ENCODE measurements around the gene ABCB11. TPM values are rescaled to one million over a fixed set of nuclear protein-coding genes. Genes with fewer than 3 reads are reported as not detected.

The ABCB11 gene
- total and polyA plus RNA-seq, 9 of the 15 experiments (the other 6 are each of a cell fraction or from before 2014, with no cell fraction given): 0.04 to 0.51 (median 0.10) TPM; not detected in 1

- TF ChIP-seq LARP7 (IDR thresholded peaks at IDR 0.05) (no peak), NR1H2 (CRISPR knock-in tag; IDR thresholded peaks at IDR 0.05) (0 out of 2 replicates have a peak, but pooled peaks have one; percentile 21), SMAD2 (IDR thresholded peaks at IDR 0.05; ENCODE audit: low read depth, low read length) (no peak), JUNB (CRISPR knock-in tag; conservative IDR thresholded peaks at IDR 0.05) (no peak), LEF1 (IDR thresholded peaks at IDR 0.05) (peak; percentile 57)
- TF ChIP-seq, protein P1, sequence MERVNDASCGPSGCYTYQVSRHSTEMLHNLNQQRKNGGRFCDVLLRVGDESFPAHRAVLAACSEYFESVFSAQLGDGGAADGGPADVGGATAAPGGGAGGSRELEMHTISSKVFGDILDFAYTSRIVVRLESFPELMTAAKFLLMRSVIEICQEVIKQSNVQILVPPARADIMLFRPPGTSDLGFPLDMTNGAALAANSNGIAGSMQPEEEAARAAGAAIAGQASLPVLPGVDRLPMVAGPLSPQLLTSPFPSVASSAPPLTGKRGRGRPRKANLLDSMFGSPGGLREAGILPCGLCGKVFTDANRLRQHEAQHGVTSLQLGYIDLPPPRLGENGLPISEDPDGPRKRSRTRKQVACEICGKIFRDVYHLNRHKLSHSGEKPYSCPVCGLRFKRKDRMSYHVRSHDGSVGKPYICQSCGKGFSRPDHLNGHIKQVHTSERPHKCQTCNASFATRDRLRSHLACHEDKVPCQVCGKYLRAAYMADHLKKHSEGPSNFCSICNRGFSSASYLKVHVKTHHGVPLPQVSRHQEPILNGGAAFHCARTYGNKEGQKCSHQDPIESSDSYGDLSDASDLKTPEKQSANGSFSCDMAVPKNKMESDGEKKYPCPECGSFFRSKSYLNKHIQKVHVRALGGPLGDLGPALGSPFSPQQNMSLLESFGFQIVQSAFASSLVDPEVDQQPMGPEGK (CRISPR knock-in tag; IDR thresholded peaks at IDR 0.05; ENCODE audit: borderline replicate concordance): no peak
Measured at GRCh38 chr2:168890006-168890782, 140.9 kb downstream of the ABCB11 start, which contains the start of gene SPC25 (continued).

DNA sequence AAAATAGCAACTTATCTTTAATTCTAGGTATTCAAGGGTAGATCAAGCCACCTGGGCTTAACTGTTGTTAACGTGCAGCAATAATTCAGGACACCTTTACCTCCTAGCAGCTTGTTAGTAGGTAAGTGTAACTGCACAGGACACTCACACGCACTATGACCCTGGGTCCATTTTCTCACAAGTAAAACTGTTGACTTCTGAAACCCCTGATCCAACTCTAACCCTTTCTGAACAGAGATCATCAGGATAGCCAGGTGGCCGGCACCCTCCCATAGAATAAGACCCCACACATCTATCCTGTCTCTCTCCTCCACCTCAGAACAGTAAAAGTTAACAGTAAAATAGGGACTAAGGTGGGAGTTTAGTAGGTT is 141.5 kb downstream of the ABCB11 start:
- peak overlapping the region; percentile 69 for H3K4me3 ChIP-seq
- ATAC-seq (peak; percentile 57), DNase-seq (ENCODE audit: extremely low read depth in 1 of 4, low spot score in 3 of 4) (peak in 2 of 4 experiments; percentile 17 to 40), FAIRE-seq (no peak)
- H3K9me1 ChIP-seq (ENCODE audit: control insufficient read depth, insufficient read depth, low read length): no peaks in the 10 kb centered on the region
- TSS peak; percentile 66 for BruUV-seq (replicated peaks)
- ChIA-PET POLR2A (interaction anchor here (0.6 to 1.6 kb wide), 5 partner anchors 11 to 927 kb away, joined by 3 to 6 read pairs (median 3); partner anchors contain the start of gene G6PC2), CTCF (ENCODE audit: low intra/inter-chr PET ratio) (no interaction called here)
- WGBS (ENCODE audit: insufficient coverage, low coverage, missing lambda C conversion rate): 2% methylated on average over 3 of the region's 3 CpGs
- no peaks in the 10 kb centered on the region for H4K20me1 ChIP-seq (replicated peaks; ENCODE audit: control insufficient read depth, insufficient read depth, low read length)
- intact Hi-C loops (cut with micrococcal nuclease) (loop anchor here (1.0 kb wide), 1 partner anchor 115 kb away; no protein-coding TSS in a partner anchor), in situ Hi-C loops (cut with MboI) (no loop called here)
- peak overlapping the region; percentile 90 to 93 for H3K9ac ChIP-seq (ENCODE audit: insufficient read depth in 1 of 2, low read depth in 2 of 2, low read length in 2 of 2)
- H2AFZ ChIP-seq (ENCODE audit: low read depth, low read length): peak overlapping the region; percentile 98
- peaks cover 33% of the 10 kb centered on the region for H3K36me3 ChIP-seq (ENCODE audit: control insufficient read depth, insufficient read depth, low read length)
- H3K27ac ChIP-seq (ENCODE audit: extremely low read depth, low read depth, low read length): peak overlapping the region; percentile 76
- peak overlapping the region; percentile 90 for H3K4me2 ChIP-seq (ENCODE audit: insufficient read depth, low read length)
- H3K4me1 ChIP-seq (replicated peaks in 1 of 2; ENCODE audit: control insufficient read depth in 2 of 2, insufficient read depth in 2 of 2, low read length in 2 of 2): peaks cover 0 to 9% of the 10 kb centered on the region in 2 experiments; a peak in 2 of 5 replicates
- H3K79me2 ChIP-seq (ENCODE audit: control insufficient read depth, insufficient read depth, low read length): peaks cover 36% of the 10 kb centered on the region
- no peaks in the 10 kb centered on the region for H3K27me3 ChIP-seq (ENCODE audit: control insufficient read depth in 2 of 2, insufficient read depth in 2 of 2, low read length in 2 of 2)
- no peaks in the 10 kb centered on the region for H3K9me3 ChIP-seq (replicated peaks; ENCODE audit: control insufficient read depth, insufficient read depth, low read depth, low read length)
- TF ChIP-seq PRPF4 (IDR thresholded peaks at IDR 0.05; ENCODE audit: insufficient read depth, low read depth, low read length, poor library complexity, severe bottlenecking): no peak
- TF ChIP-seq ZNF436 (CRISPR knock-in tag; IDR thresholded peaks at IDR 0.05): no peak
- no peak for TF ChIP-seq ELK3 (CRISPR knock-in tag; IDR thresholded peaks at IDR 0.05)
- TF ChIP-seq, protein P2, sequence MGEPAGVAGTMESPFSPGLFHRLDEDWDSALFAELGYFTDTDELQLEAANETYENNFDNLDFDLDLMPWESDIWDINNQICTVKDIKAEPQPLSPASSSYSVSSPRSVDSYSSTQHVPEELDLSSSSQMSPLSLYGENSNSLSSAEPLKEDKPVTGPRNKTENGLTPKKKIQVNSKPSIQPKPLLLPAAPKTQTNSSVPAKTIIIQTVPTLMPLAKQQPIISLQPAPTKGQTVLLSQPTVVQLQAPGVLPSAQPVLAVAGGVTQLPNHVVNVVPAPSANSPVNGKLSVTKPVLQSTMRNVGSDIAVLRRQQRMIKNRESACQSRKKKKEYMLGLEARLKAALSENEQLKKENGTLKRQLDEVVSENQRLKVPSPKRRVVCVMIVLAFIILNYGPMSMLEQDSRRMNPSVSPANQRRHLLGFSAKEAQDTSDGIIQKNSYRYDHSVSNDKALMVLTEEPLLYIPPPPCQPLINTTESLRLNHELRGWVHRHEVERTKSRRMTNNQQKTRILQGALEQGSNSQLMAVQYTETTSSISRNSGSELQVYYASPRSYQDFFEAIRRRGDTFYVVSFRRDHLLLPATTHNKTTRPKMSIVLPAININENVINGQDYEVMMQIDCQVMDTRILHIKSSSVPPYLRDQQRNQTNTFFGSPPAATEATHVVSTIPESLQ (CRISPR knock-in tag; IDR thresholded peaks at IDR 0.05): no peak
- TF ChIP-seq ZNF766 (CRISPR knock-in tag; conservative IDR thresholded peaks at IDR 0.05): no peak
- no peak for TF ChIP-seq ARID2 (IDR thresholded peaks at IDR 0.05)
- TF ChIP-seq MCM2 (IDR thresholded peaks at IDR 0.05; ENCODE audit: low read depth): no peak
- TF ChIP-seq KLF6 (CRISPR knock-in tag; IDR thresholded peaks at IDR 0.05; ENCODE audit: borderline replicate concordance): no peak
